GM19467 (cell line): Measurements from ENCODE around the gene FOLR2.
"Not testable (repeated sequence)": the region's sequence is repeated elsewhere in the genome, so short reads cannot be mapped to it uniquely, and the experiment has no call there.

Experiments used
- ATAC-seq: cut with Tn5 transposase; IDR thresholded peaks from one replicate; pipeline ENCODE4 v1.9.1; 2021; ENCODE audit warnings: mild to moderate bottlenecking, moderate library complexity; ENCODE audit not compliant: unreplicated experiment

The FOLR2 gene

GRCh38 chr11:72216638-72217037, at the start of gene FOLR2:
Gene FOLR2 (plus strand): TSS chr11:72216794. CDS start chr11:72218585, 1,791 bp downstream.
- ATAC-seq, result no peak

- ATAC-seq, result not testable (repeated sequence)
These were observed 47.5 kb upstream of the FOLR2 start for GRCh38 chr11:72169046-72169555.

DNA sequence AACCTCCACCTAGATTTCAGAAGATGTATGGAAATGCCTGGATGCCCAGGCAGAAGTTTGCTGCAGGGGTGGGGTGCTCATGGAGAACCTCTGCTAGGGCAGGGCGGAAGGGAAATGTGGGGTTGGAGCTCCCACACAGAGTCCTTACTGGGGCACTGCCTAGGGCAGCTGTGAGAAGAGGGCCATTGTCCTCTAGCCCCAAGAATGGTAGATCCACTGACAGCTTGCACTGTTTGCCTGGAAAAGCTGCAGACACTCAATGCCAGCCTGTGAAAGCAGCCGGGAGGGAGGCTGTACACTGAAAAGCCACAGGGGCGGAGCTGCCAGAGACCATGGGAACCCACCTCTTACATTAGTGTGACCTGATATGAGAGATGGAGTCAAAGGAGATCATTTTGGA, 46.8 kb upstream of the FOLR2 start:
- ATAC-seq, result not testable (repeated sequence)

DNA sequence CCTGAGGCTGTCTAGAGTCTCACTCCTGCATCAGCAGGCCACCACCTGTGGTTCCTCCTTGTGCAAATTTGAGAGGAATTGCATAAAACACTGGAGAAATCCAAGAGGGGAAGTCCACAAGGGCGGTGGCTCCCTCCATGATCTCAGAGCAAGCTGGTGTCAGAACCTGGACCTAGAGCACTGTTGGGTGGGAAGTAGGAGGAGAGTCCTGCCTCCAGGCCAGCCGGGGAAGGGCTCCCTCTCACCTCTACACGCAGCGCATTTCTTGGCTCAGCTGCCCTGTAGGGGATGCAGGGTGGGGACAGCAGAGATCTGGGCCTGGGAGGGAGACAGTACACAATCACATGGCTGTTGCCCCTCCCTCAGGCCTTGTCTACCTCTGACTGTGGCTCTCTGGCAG, 44.6 kb upstream of the FOLR2 start:
- ATAC-seq, result not testable (repeated sequence)

DNA sequence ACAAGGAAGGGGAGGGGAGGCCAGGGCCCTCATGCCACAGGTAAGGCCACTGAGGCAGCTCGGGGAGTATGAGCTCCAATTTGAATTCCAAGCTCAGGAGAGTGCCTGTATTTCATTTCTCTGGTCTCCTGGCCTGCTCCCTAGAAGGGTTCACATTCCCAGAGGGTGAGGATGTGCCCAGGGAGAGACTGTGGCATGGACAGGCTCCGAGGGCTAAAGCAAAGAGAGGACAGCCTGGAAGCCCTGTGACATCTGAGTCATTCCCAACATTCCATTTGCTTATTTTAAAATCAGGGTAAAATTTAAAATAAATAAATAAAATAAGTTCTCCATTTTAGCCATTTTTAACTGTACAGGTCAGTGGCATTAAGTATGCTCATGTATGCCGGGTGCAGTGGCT, 43.3 kb upstream of the FOLR2 start:
- no peak for ATAC-seq

GRCh38 chr11:72174302-72175070, 42.1 kb upstream of the FOLR2 start:
- no peak for ATAC-seq

GRCh38 chr11:72177656-72178055, 38.9 kb upstream of the FOLR2 start:
- no peak for ATAC-seq

GRCh38 chr11:72179049-72179803, 37.4 kb upstream of the FOLR2 start:
- ATAC-seq, result no peak

DNA sequence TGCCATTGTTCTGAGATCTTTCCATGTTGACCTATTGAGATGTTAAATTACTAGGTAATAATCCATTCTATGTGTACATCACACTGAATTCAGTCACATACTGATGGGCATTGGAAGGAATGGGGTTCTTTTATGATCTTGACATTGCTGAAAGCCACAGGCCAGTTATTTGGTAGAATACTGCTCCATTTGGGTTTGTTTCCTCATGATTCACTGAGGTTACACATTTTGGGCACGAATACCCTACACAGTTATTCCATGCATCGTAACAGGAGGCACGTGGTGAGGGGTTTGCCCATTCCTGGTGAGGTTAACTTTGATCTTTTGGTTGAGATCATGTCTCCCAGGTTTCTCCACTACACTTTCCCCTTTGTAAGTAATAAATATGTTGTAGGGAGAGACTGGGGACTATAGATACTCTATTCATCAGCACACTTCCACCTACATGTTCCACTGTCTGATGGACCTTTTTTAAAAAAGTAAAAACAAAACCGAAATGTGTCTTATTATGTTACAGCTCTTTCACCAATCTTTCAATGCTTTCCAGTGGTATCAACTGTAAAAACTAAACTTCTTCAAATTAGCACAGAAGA, 36.7 kb upstream of the FOLR2 start:
- ATAC-seq, result no peak

GRCh38 chr11:72180892-72181552, 35.6 kb upstream of the FOLR2 start:
- not testable (repeated sequence) for ATAC-seq

DNA sequence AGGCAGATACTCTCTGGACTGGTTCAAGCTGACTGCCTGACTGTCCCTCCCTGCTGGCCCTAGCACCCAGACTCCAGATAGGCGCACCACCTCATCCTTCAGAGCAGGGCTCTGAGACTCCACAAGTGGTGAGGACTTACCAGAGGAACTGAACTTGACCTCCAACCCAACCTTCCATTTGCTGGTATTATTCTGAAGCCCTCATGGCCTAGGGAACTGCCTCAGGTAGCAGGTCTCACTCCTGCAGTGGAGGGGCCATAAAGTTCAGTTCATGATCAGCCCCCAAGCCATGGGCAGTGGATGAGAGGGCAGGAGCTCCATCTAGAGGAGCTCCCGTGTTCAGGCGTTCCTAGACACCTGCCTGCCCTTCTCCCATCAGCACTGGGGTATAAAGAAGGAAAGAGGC, 35.0 kb upstream of the FOLR2 start:
- ATAC-seq, result not testable (repeated sequence)

GRCh38 chr11:72188267-72188666, 28.3 kb upstream of the FOLR2 start:
- ATAC-seq, result no peak

DNA sequence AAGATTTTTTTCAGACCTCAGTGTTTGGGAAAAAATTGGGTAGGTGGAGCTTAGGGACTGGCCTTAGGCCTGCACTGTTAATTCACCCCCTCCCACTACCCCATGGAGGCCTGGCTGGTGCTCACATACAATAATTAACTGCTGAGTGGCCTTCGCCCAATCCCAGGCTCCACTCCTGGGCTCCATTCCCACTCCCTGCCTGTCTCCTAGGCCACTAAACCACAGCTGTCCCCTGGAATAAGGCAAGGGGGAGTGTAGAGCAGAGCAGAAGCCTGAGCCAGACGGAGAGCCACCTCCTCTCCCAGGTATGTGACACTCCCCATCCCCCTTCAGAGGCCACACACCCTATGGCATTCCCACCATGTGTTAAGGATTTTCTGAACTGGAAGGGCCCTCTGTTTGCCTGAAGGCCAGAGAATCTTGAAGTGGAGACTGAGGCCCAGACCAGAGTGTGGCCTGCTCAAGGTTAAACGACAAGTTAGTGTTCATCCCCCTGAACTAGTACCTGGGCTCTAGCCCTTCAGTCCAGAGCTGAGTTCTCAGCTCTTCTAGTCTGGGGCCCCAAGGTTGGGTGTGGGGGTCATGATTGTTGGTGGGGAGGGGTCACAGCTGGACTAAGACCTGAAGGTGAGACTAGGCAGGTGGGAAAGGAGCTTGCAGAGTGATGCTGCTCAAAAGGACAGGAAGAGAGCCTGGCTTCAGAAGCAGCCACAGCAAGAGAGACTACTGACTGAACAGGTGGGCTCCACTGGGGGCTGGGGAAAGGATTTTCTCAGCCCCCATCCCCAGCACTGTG, 26.9 kb upstream of the FOLR2 start:
- no peak for ATAC-seq

GRCh38 chr11:72190631-72191071, 25.9 kb upstream of the FOLR2 start:
- ATAC-seq, result no peak

DNA sequence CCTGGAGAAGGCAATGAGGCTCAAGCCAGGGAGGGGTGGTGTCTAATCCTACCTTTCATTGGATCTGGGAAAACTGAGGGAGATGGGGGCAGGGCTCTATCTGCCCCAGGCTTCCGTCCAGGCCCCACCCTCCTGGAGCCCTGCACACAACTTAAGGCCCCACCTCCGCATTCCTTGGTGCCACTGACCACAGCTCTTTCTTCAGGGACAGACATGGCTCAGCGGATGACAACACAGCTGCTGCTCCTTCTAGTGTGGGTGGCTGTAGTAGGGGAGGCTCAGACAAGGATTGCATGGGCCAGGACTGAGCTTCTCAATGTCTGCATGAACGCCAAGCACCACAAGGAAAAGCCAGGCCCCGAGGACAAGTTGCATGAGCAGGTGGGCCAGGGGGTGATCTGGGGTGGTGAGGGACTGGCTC, 24.6 kb upstream of the FOLR2 start, which contains the start of gene FOLR1:
FOLR1 (plus strand) TSS at position 180 of the 421 bp plus-strand sequence; CDS start at position 214, 34 bp downstream.
- no peak for ATAC-seq

GRCh38 chr11:72195518-72196270, 20.9 kb upstream of the FOLR2 start:
- no peak for ATAC-seq

DNA sequence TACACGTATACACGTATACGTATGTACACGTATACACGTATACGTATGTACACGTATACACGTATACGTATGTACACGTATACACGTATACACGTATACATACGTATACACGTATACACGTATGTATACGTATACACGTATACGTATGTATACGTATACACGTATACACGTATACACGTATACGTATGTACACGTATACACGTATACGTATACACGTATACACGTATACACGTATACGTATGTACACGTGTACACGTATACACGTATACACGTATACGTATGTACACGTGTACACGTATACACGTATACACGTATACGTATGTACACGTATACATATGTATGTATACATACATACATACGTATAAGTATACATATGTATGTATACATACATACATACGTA, 15.1 kb upstream of the FOLR2 start:
- ATAC-seq, result not testable (repeated sequence)

DNA sequence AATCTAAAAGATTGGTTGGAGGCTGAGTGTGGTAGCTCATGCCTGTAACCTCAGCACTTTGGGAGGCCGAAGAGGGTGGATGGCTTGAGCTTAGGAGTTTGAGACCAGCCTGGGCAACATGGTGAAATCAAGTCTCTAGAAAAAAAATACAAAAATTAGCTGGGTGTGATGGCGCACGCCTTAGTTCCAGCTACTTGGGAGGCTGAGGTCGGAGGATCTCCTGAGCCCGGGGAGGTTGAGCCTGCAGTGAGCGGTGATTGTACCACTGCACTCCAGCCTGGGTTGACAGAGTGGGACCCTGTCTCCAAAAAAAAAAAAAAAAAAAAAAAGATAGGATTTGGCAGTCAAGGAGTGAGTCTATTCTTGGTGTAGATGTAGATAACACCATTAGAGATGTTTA, 14.0 kb upstream of the FOLR2 start:
- ATAC-seq, result no peak

- ATAC-seq, result no peak
These were observed 13.4 kb upstream of the FOLR2 start for GRCh38 chr11:72203163-72203562.
